ENCODE measurements around the gene NACC2.

Gene NACC2

DNA sequence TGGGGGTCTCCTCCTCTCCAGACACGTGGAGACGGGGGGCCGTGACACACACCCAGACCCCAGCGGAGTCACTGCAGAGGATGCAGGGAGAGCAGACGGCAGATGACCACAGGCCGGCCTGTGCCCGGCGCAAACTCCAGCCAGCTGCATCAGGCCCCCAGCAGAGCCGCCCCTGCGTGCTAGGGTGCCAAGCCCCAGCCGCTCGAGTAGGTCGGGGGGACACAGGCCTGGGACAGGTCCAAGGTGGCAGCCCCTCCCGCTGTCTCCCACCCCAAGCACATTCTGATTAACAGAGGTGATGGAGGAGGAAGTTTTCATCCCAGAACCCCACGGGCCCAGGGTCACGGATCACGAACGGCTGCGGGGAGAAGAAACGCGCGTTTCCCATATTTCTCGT is 14.4 kb downstream of the NACC2 start:
- Histone ChIP-seq H3K36me3 (ENCODE audit: insufficient read depth, low read length) (no peaks in the 10 kb centered on the region), H3K9me3 (ENCODE audit: insufficient read depth, low read depth, low read length) (no peaks in the 10 kb centered on the region), H3K79me2 (ENCODE audit: insufficient read depth, low read length) (no peaks in the 10 kb centered on the region)

DNA sequence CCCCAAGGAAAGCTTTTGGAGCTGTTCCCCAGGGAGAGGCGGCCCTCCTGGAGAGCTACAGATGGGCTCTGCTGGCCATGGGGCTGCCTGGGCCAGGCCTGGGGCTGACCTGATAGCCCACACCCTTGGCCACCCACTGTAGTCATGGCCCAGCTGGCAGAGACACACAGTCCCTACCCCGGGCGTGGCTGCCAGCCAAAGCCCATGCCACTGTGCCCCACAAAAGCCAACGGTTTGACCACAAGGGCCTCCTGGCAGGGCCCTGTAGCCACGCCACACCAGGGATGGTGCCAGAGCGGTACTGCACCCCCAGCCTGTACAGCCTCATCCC is 15.2 kb downstream of the NACC2 start:
- no peaks in the 10 kb centered on the region for H3K9me3 ChIP-seq (ENCODE audit: insufficient read depth, low read depth, low read length)
- no peaks in the 10 kb centered on the region for H3K27me3 ChIP-seq (ENCODE audit: insufficient read depth, low read length, poor library complexity, severe bottlenecking)
- no peak overlapping the region for H3K4me3 ChIP-seq (ENCODE audit: low read length, poor library complexity, severe bottlenecking)
- TF ChIP-seq EZH2phosphoT487 (IDR thresholded peaks at IDR 0.05; ENCODE audit: borderline replicate concordance) = no peak
- TF ChIP-seq, protein P1, sequence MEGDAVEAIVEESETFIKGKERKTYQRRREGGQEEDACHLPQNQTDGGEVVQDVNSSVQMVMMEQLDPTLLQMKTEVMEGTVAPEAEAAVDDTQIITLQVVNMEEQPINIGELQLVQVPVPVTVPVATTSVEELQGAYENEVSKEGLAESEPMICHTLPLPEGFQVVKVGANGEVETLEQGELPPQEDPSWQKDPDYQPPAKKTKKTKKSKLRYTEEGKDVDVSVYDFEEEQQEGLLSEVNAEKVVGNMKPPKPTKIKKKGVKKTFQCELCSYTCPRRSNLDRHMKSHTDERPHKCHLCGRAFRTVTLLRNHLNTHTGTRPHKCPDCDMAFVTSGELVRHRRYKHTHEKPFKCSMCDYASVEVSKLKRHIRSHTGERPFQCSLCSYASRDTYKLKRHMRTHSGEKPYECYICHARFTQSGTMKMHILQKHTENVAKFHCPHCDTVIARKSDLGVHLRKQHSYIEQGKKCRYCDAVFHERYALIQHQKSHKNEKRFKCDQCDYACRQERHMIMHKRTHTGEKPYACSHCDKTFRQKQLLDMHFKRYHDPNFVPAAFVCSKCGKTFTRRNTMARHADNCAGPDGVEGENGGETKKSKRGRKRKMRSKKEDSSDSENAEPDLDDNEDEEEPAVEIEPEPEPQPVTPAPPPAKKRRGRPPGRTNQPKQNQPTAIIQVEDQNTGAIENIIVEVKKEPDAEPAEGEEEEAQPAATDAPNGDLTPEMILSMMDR (conservative IDR thresholded peaks at IDR 0.05; ENCODE audit: low read length) = no peak
- no peaks in the 10 kb centered on the region for H3K9me2 ChIP-seq (replicated peaks; ENCODE audit: low read depth, low read length)
- no peak overlapping the region for H3K9ac ChIP-seq (ENCODE audit: low read depth, low read length, poor library complexity, severe bottlenecking)
- no peak overlapping the region for H3K4me2 ChIP-seq (ENCODE audit: low read depth, low read length, poor library complexity, severe bottlenecking)
- H4K20me1 ChIP-seq (ENCODE audit: insufficient read depth, low read length, poor library complexity, severe bottlenecking) = no peaks in the 10 kb centered on the region
- no peak overlapping the region for H2AFZ ChIP-seq (ENCODE audit: low read length)
- H3F3A ChIP-seq (ENCODE audit: low read depth) = no peaks in the 10 kb centered on the region
- no peaks in the 10 kb centered on the region for H3K36me3 ChIP-seq (ENCODE audit: insufficient read depth, low read length)
- no peaks in the 10 kb centered on the region for H3K79me2 ChIP-seq (ENCODE audit: insufficient read depth, low read length)
- peaks cover 6% of the 10 kb centered on the region for H3K4me1 ChIP-seq (ENCODE audit: insufficient read depth, low read length, poor library complexity, severe bottlenecking)

More for the DNA sequence above, 14.4 kb downstream of the NACC2 start:
- TF ChIP-seq, protein P1 (conservative IDR thresholded peaks at IDR 0.05; ENCODE audit: low read length) = no peak
- H3K9me2 ChIP-seq (replicated peaks; ENCODE audit: low read depth, low read length) = no peaks in the 10 kb centered on the region
- H3K4me2 ChIP-seq (ENCODE audit: low read depth, low read length, poor library complexity, severe bottlenecking) = no peak overlapping the region
- no peak overlapping the region for H3K9ac ChIP-seq (ENCODE audit: low read depth, low read length, poor library complexity, severe bottlenecking)
- no peak overlapping the region for H2AFZ ChIP-seq (ENCODE audit: low read length)
- H3K4me3 ChIP-seq (ENCODE audit: low read length, poor library complexity, severe bottlenecking) = no peak overlapping the region
- no peaks in the 10 kb centered on the region for H3F3A ChIP-seq (ENCODE audit: low read depth)
- no peaks in the 10 kb centered on the region for H3K27me3 ChIP-seq (ENCODE audit: insufficient read depth, low read length, poor library complexity, severe bottlenecking)
- H3K4me1 ChIP-seq (ENCODE audit: insufficient read depth, low read length, poor library complexity, severe bottlenecking) = peaks cover 6% of the 10 kb centered on the region
- H4K20me1 ChIP-seq (ENCODE audit: insufficient read depth, low read length, poor library complexity, severe bottlenecking) = no peaks in the 10 kb centered on the region

DNA sequence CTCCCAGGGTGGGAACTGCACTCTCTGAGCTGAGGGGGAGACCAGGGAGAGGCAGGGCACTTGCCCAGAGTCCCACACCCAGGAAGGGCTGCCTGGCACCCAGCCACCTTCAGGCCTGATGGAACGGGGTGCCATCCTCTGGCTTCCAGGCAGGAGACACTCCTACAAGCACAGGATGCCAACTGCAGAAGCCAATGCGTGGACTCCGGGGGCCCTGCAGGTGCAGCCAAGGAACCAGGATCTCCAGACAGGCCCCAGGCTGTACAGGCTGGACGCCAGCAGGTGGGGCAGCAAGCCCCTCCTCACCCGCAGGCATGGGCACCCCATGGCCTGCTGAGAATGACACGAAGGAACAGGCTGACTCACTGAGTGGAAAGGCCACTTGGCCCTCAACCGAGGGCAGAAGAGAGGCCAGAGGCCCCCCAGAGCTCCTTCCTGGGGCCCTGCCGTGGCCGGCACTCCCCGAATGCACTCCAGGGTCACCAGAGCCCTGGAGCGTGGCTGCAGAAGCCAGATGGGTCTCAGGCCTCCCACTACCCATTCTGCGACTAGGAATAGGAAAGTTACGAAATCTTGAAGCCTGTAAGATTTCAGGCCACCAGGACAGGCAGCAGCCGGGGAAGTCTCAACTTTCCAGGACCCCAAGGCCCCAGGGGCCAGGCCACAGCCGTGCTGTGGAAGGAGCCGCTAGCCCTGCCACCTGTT is 15.7 kb downstream of the NACC2 start:
- TF ChIP-seq, protein P1 (conservative IDR thresholded peaks at IDR 0.05; ENCODE audit: low read length) = no peak
- no peaks in the 10 kb centered on the region for H3K79me2 ChIP-seq (ENCODE audit: insufficient read depth, low read length)
- H3K9me2 ChIP-seq (replicated peaks; ENCODE audit: low read depth, low read length) = no peaks in the 10 kb centered on the region
- no peaks in the 10 kb centered on the region for H3K36me3 ChIP-seq (ENCODE audit: insufficient read depth, low read length)
- H3K4me1 ChIP-seq (ENCODE audit: insufficient read depth, low read length, poor library complexity, severe bottlenecking) = peaks cover 6% of the 10 kb centered on the region
- H3K4me2 ChIP-seq (ENCODE audit: low read depth, low read length, poor library complexity, severe bottlenecking) = no peak overlapping the region
- no peaks in the 10 kb centered on the region for H3K27me3 ChIP-seq (ENCODE audit: insufficient read depth, low read length, poor library complexity, severe bottlenecking)
- no peaks in the 10 kb centered on the region for H3F3A ChIP-seq (ENCODE audit: low read depth)
- H2AFZ ChIP-seq (ENCODE audit: low read length) = no peak overlapping the region
- no peak overlapping the region for H3K9ac ChIP-seq (ENCODE audit: low read depth, low read length, poor library complexity, severe bottlenecking)
- no peaks in the 10 kb centered on the region for H4K20me1 ChIP-seq (ENCODE audit: insufficient read depth, low read length, poor library complexity, severe bottlenecking)
- no peaks in the 10 kb centered on the region for H3K9me3 ChIP-seq (ENCODE audit: insufficient read depth, low read depth, low read length)
- no peak overlapping the region for H3K4me3 ChIP-seq (ENCODE audit: low read length, poor library complexity, severe bottlenecking)
